OCI-LY1 (cell line): ENCODE data around the gene DAO.
"Not testable (repeated sequence)": the region's sequence is repeated elsewhere in the genome, so short reads cannot be mapped to it uniquely, and the experiment has no call there.

ENCODE experiments used
- EZH2 ChIP-seq: fragments of 200-600 bp; sonication (generic), shearing (Covaris generic); IDR thresholded peaks from 2 replicates; pipeline ENCODE4 v1.8.0; 2017; ENCODE audit warnings: borderline replicate concordance, mixed run types, mild to moderate bottlenecking, antibody characterized with exemption, low read length, moderate library complexity, mixed read lengths
- TF ChIP-seq, protein P1 (sequence below): fragments of 200-600 bp; sonication (generic), shearing (Covaris generic); IDR thresholded peaks from 2 replicates; pipeline ENCODE4 v1.5.1; 2017; ENCODE audit warnings: mild to moderate bottlenecking, antibody characterized with exemption, low read length, moderate library complexity, mixed read lengths

DNA sequence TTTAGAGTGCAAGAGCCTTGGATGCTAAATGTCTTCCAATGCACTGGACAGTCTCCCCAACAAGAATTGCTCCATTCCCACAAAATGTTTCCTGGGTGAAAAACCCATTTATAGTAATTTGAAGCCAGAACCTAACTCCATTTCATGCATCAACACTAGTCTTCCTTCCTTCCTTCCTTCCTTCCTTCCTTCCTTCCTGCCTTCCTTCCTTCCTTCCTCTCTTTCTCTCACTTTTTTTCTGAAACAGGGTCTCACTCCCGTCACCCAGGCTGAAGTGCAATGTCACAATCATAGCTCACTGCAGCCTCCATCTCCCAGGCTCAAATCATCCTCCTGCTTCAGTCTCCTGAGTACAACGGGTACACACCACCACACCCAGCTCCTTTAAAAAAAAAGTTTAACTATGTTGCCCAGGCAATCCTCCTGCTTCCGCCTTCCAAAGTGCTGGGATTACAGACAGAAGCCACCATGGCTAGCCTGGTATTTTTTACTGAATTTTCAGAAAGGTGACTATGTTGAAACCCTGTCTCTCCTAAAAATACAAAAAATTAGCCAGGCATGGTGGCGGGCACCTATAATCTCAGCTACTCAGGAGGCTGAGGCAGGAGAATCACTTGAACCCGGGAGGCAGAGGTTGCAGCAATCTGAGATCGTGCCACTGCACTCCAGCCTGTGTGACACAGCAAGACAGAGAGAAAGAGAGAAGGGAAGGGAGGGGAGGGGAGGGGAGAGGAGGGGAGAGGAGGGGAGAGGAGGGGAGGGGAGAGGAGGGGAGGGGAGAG, 20.6 kb upstream of the DAO start:
- TF ChIP-seq, protein P1, sequence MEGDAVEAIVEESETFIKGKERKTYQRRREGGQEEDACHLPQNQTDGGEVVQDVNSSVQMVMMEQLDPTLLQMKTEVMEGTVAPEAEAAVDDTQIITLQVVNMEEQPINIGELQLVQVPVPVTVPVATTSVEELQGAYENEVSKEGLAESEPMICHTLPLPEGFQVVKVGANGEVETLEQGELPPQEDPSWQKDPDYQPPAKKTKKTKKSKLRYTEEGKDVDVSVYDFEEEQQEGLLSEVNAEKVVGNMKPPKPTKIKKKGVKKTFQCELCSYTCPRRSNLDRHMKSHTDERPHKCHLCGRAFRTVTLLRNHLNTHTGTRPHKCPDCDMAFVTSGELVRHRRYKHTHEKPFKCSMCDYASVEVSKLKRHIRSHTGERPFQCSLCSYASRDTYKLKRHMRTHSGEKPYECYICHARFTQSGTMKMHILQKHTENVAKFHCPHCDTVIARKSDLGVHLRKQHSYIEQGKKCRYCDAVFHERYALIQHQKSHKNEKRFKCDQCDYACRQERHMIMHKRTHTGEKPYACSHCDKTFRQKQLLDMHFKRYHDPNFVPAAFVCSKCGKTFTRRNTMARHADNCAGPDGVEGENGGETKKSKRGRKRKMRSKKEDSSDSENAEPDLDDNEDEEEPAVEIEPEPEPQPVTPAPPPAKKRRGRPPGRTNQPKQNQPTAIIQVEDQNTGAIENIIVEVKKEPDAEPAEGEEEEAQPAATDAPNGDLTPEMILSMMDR, result not testable (repeated sequence)
- TF ChIP-seq EZH2, result not testable (repeated sequence)
